HG03025 (cell line): ENCODE data around the gene SLC25A33.
"Not testable (repeated sequence)": the region's sequence is repeated elsewhere in the genome, so short reads cannot be mapped to it uniquely, and the experiment has no call there.

Source experiments
- ATAC-seq: cut with Tn5 transposase; IDR thresholded peaks from one replicate; pipeline ENCODE4 v1.9.1; 2021; ENCODE audit warnings: mild to moderate bottlenecking, moderate library complexity; ENCODE audit not compliant: unreplicated experiment, low FRiP score

SLC25A33 gene

GRCh38 chr1:9618909-9619679 is 79.8 kb downstream of the SLC25A33 start:
- ATAC-seq = no peak

GRCh38 chr1:9621032-9621431 is 81.8 kb downstream of the SLC25A33 start:
- no peak for ATAC-seq

- no peak for ATAC-seq
Measured at GRCh38 chr1:9624081-9624480, 84.8 kb downstream of the SLC25A33 start.

GRCh38 chr1:9625030-9625429 is 85.8 kb downstream of the SLC25A33 start:
- ATAC-seq = not testable (repeated sequence)

GRCh38 chr1:9626201-9626608 is 86.9 kb downstream of the SLC25A33 start:
- no peak for ATAC-seq

DNA sequence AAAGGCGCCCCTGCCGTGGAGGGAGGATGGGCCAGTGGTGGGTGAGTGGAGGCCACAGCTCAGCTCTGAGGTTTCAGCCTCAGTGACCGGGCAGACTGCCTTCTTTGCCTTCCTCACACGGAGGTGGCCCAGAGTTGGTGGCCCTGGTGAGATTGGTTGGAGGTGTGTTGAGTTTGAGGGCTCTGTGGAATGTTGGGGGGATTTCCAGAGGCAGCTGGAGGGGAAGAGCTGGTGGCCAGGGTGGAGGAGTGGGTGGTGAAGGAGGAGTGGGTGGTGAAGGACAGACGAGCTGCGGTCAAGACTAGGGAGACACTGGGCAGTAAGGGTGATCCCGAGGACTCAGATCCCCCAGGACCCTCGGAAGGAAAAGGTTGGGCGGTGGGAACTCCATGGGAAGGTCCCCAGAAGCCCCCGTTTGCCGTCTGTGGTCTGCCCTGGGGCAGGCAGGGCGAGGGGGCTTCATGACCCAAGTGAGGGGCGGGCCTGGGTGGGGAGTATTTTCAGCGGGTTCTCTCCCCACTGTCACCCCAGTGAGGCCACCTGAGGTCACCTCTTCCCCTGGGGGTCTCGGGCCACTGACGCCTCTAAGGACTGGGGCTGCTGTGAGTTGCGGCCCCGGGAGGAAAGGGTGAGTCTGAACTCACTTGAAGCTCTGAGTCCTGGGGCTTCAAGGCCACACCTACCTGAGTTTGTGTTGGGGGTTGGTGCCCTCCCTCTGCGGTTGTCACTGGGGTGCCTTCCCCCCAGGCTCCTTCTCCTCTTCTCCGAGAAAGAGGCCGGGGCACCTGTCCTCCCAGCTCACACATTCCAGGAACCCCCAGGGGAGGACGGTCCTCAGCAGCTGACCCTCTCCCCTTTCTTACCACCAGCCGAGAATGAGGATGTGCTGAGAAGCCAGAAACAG is 89.5 kb downstream of the SLC25A33 start:
- no peak for ATAC-seq

DNA sequence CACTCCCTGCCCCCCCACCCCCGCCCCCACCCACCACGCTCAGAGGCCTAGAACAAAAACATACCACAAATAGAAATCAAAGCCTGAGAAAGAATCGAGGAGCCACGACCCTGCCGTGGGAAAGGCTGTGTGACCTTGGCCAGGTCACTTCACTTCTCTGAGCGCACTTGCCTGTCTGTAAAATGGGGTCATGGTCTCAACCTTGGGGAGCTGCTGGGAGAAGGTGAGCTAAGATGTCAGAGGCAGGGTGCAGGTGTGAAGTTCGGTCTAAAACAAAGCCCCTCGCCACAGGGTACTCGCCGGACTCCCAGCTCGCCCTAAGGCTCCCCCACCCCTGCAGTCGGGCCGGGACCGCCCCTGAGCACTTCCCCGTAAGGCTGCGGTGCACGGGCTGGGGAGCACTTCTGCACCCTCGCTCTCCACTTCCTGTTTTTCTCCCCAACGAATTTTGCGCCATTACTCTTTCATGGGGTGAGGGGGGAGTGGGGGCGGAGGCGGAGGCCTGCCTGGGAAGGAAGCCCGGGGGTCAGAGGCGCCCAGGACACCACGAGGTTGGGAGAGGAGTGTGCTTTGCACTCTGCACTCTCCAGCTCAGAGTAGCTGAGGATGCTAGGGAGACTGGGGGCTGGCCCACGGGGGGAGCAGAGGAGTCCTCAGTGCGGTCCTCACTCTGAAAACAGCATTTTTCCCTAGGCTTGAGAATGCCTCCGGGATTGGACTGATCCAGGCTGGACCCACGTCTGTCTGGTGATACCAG is 90.4 kb downstream of the SLC25A33 start:
- no peak for ATAC-seq

DNA sequence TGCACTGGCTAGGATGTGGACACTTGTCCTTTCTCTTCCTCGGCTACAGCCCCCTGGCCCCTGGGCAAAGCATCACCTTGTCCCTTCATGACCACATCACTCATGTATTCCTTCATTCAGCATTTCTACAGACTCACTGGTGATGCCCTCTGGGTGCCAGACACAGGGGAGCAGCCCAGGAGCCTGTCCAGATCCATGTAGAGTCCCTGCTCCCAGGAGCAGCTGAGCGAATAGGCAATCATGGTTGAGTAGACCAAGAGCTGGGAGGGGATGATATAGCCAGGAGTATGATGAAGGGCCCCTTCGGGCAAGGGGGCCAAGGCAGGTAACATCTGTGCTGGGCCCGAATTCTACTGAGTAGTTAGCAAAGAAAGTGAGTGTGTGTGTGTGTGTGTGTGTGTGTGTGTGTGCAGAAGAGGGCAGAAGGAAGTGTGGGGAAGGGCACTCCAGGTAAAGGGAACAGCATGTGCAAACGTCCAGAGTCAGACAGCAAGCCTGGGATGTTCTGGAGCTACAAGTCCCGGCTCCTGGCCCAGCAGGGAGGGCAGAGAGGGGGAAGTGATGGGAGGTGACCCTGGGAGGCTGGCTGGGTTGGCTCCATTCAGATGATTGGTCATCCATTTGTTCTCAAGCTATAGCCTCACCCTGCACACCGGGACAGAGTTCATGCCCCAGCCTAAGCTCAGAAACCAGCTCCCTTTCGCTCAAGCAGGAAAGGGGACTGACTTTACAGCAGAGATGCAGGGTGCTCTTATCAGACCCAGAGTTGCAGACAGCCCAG is 91.3 kb downstream of the SLC25A33 start:
- no peak for ATAC-seq

DNA sequence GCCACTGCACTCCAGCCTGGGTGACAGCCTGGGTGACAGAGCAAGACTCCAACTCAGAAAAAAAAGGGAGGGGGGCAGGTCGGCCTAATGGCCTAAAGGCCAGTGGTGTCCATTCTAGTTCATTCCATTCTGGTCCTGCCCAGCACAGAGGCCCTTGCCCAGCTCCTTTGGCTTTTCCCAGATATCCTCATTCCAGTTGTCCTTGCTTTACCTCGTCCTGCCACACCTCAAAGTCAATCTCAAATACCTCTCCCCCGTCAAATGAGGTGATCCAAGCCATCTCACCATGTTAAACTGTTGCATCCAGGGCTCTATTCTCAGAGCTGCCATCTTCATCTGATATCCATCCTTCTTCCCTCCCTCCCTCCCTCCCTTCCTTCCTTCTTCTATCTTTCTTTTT is 92.3 kb downstream of the SLC25A33 start:
- ATAC-seq = no peak

GRCh38 chr1:9633493-9633892 is 94.2 kb downstream of the SLC25A33 start:
- ATAC-seq = no peak

DNA sequence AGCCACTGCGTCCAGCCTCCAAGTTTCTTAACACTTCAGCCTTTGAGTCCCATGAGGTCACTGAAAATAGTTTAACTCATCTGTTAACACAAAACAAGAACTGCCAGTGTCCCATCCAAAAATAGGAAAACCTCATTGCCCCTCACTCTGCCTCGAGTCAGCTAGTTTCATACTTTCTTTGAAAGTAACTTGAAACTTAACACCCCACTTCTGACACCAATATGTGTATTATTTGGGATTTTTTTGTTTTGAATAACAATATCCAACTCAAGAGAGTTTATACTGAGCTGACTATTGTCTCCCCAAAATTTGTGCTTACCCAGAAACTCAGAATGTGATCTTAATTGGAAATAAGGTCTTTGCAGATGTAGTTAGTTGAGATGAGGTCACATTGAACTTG is 95.3 kb downstream of the SLC25A33 start:
- ATAC-seq = no peak
